ENCODE results near the gene HCRTR1.

- TF ChIP-seq CTCF (IDR thresholded peaks at IDR 0.05) (no peak), ZFX (IDR thresholded peaks at IDR 0.05; ENCODE audit: borderline replicate concordance) (no peak)
These were observed 33.6 kb downstream of the HCRTR1 start for GRCh38 chr1:31651089-31651420.
